Fibroblast of pulmonary artery (primary cell): ENCODE measurements around the gene NDUFB5.

Experiments used
- DNase-seq: peaks from one replicate; pipeline ENCODE4 v3.0.0-alpha.2; 2010; ENCODE audit warnings: low read depth
- H3K4me3 ChIP-seq: replicated peaks from 2 replicates; pipeline ENCODE4 v1.5.1; 2011; ENCODE audit warnings: low read depth, mild to moderate bottlenecking, control low read depth, low read length, moderate library complexity
- CTCF ChIP-seq: IDR thresholded peaks from 2 replicates; pipeline ENCODE4 v1.5.1; 2011; ENCODE audit warnings: mild to moderate bottlenecking, control low read depth, low read length, inconsistent platforms; ENCODE audit errors: missing control alignments

The NDUFB5 gene

DNA sequence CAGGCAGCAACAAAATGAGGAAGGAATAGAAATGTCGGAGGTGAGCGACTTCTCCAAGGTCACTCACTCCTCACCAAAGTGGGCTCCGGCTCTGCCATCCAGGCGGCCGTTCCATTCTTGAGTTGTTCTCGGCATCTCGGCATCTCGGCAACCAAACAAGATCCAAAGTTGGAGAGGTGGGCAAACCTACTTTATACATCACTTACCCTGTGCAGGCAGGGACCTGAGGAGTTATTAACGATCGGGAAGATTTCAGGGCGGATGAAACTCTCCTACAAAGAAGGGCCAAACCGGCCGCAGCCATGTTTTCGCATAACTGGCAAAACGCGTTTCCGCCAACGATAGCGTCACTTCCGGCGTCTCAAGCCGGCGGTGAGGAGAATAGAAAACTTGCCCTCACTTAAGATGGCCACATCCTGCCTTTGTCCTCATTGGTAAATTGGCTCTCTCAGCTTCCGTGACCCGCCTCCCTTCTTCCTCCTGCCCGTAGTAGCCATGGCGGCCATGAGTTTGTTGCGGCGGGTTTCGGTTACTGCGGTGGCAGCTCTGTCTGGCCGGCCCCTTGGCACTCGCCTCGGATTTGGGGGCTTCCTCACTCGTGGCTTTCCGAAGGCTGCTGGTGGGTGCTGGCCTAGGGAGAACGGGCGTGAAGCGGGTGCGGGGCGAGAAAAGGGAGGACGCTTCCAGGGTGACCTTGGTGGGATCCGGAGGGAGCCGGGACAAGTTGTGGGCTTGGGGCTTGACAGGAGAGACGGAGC, at the start of gene NDUFB5, which contains the start of gene MRPL47:
Gene NDUFB5 (plus strand): TSS at position 474 of the 758 bp plus-strand sequence. CDS start 22 bp downstream, at position 496.
Gene MRPL47 (minus strand): TSS at position 318 of the 758 bp plus-strand sequence. CDS start 14 bp downstream, at position 304.
- no peak for TF ChIP-seq CTCF

GRCh38 chr3:179558742-179559364, 45.7 kb upstream of the NDUFB5 start:
- no peak overlapping the region for H3K4me3 ChIP-seq
- TF ChIP-seq CTCF, result peak; percentile 94
- peak; percentile 91 for DNase-seq

More for the DNA sequence above, at the start of gene NDUFB5, which contains the start of gene MRPL47:
- H3K4me3 ChIP-seq, result peak within 1 kb of the TSS; percentile 100
- DNase-seq, result peak; percentile 98

DNA sequence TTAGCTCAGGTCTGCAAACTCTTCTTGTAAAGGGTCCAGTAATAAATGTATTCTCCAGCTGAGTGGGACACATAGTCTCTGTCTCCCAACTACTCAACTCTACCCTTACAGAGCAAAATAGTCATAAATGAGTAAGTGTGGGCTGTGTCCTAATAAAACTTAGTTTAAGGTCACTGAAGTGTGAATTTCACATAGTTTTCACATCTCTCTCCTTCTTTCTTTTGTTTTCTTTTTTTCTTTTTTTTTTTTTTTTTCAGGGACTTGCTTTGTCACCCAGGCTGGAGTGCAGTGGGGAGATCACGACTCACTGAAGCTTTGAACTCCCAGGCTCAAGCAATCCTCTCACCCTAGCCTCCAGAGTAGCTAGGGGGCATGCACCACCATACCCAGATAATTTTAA, 43.8 kb upstream of the NDUFB5 start:
- no peak overlapping the region for H3K4me3 ChIP-seq
- TF ChIP-seq CTCF, result no peak
- no peak for DNase-seq

- DNase-seq, result peak; percentile 99
- peak within 1 kb of the TSS; percentile 90 for H3K4me3 ChIP-seq
- no peak for TF ChIP-seq CTCF
Observed at GRCh38 chr3:179562591-179563270, 41.9 kb upstream of the NDUFB5 start, which contains the start of gene ACTL6A. TSS of gene ACTL6A (plus strand) at chr3:179562926. CDS start at chr3:179563093, 167 bp downstream.

- TF ChIP-seq CTCF, result peak; percentile 53
Observed at GRCh38 chr3:179563271-179563783, 41.3 kb upstream of the NDUFB5 start.

DNA sequence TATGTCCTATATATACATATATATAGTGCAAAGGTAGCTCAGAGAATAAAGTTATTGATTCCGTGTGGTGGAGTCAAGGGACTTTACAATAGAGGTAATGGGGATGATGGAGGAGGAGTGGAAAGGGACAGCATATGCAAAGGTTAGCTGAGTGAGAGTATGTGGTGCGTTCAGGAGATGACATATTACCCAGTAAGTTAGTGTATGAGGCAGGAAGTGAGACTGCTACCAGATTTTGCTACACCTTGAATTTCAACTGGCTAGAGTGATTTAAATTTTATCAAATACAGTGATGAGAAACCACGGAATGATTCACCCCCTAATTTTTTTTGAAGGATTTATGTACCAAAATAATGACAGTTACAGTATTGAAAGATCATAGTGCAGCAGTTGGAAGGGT, 39.1 kb upstream of the NDUFB5 start:
- H3K4me3 ChIP-seq, result no peak overlapping the region
- no peak for TF ChIP-seq CTCF
- no peak for DNase-seq

More at GRCh38 chr3:179563271-179563783, 41.3 kb upstream of the NDUFB5 start:
- peak overlapping the region; percentile 90 for H3K4me3 ChIP-seq
- peak; percentile 77 for DNase-seq
